Ishikawa (cell line): ENCODE results near the gene SPDYE4.

Experiments
- CEBPB ChIP-seq: IDR thresholded peaks from 2 replicates; pipeline ENCODE4 v1.6.1; 2012
- CREB1 ChIP-seq: IDR thresholded peaks from 2 replicates; pipeline ENCODE4 v1.6.1; 2012; ENCODE audit warnings: low read depth
- EGR1 ChIP-seq: IDR thresholded peaks from 2 replicates; pipeline ENCODE4 v1.6.1; 2012
- EP300 ChIP-seq: IDR thresholded peaks from 2 replicates; pipeline ENCODE4 v1.6.1; 2012; ENCODE audit warnings: borderline replicate concordance
- FOXM1 ChIP-seq: IDR thresholded peaks from 2 replicates; pipeline ENCODE4 v1.6.1; 2012; ENCODE audit warnings: low read depth, borderline replicate concordance
- NFIC ChIP-seq: IDR thresholded peaks from 2 replicates; pipeline ENCODE4 v1.6.1; 2012
- RAD21 ChIP-seq: IDR thresholded peaks from 2 replicates; pipeline ENCODE4 v1.6.1; 2012; ENCODE audit warnings: low read depth
- TAF1 ChIP-seq: IDR thresholded peaks from 2 replicates; pipeline ENCODE4 v1.6.1; 2012; ENCODE audit warnings: low read depth, mild to moderate bottlenecking
- TCF12 ChIP-seq: IDR thresholded peaks from 2 replicates; pipeline ENCODE4 v1.6.1; 2012; ENCODE audit warnings: low read depth
- TEAD4 ChIP-seq: IDR thresholded peaks from 2 replicates; pipeline ENCODE4 v1.6.1; 2012
- YY1 ChIP-seq: IDR thresholded peaks from 2 replicates; pipeline ENCODE4 v1.6.1; 2012; ENCODE audit warnings: low read depth
- ZBTB7A ChIP-seq: IDR thresholded peaks from 2 replicates; pipeline ENCODE4 v1.6.1; 2012; ENCODE audit warnings: low read depth
- TF ChIP-seq, protein P1 (sequence below): IDR thresholded peaks from 2 replicates; pipeline ENCODE4 v1.6.1; 2012
- TF ChIP-seq, protein P2 (sequence below): IDR thresholded peaks from 2 replicates; pipeline ENCODE4 v1.6.1; 2012; ENCODE audit warnings: low read depth, mild to moderate bottlenecking
- TF ChIP-seq, protein P3 (sequence below): IDR thresholded peaks from 2 replicates; pipeline ENCODE4 v1.6.1; 2012

SPDYE4 gene

DNA sequence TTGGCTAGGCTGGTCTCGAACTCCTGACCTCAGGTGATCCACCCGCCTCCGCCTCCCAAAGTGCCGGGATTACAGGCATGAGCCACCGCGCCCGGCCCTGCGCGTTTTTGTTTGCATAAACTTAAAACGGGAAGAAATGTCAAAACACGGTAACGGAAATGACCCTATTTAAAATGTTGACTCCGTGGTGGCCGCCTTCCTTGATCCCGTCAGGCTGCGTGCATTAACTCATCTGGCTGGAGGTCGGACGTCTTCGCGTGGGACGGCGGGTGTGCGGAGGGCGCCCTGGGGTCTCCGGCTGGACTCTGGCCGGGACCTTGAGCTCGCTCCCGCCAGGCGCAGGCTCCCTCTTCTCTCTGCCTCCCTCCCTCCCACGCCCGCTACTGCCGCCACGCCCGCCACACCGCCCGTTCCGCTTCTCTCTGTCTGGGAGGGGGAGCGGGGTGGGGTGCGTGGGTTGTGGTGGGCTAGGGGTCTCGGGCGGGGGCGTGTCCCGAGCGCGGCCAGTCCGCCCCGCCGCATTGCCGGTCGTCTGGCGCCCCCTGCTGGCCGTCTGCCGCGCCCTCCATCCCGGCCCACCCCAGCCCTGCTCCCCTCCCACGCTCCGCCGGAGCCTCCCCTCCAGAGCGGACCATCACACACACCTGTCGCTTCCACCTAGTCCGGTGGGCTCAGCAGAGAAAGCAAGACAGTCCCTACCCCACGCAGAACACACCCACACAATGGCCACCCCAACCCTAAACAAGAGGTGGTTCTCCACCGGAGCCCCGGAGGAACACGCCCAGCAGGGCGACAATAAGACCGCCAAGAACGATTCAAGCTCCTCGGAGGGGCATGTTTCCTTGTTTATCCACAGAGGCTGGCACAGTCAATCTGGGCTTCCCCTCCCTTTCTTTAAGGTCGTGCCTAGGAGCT lies 12.5 kb downstream of the SPDYE4 start:
- TF ChIP-seq EP300: no peak
- peak; percentile 100 for TF ChIP-seq ZBTB7A
- TF ChIP-seq, protein P1, sequence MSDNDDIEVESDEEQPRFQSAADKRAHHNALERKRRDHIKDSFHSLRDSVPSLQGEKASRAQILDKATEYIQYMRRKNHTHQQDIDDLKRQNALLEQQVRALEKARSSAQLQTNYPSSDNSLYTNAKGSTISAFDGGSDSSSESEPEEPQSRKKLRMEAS: no peak
- no peak for TF ChIP-seq TCF12
- no peak for TF ChIP-seq YY1
- peak; percentile 81 for TF ChIP-seq EGR1
- peak; percentile 80 for TF ChIP-seq RAD21
- TF ChIP-seq, protein P2, sequence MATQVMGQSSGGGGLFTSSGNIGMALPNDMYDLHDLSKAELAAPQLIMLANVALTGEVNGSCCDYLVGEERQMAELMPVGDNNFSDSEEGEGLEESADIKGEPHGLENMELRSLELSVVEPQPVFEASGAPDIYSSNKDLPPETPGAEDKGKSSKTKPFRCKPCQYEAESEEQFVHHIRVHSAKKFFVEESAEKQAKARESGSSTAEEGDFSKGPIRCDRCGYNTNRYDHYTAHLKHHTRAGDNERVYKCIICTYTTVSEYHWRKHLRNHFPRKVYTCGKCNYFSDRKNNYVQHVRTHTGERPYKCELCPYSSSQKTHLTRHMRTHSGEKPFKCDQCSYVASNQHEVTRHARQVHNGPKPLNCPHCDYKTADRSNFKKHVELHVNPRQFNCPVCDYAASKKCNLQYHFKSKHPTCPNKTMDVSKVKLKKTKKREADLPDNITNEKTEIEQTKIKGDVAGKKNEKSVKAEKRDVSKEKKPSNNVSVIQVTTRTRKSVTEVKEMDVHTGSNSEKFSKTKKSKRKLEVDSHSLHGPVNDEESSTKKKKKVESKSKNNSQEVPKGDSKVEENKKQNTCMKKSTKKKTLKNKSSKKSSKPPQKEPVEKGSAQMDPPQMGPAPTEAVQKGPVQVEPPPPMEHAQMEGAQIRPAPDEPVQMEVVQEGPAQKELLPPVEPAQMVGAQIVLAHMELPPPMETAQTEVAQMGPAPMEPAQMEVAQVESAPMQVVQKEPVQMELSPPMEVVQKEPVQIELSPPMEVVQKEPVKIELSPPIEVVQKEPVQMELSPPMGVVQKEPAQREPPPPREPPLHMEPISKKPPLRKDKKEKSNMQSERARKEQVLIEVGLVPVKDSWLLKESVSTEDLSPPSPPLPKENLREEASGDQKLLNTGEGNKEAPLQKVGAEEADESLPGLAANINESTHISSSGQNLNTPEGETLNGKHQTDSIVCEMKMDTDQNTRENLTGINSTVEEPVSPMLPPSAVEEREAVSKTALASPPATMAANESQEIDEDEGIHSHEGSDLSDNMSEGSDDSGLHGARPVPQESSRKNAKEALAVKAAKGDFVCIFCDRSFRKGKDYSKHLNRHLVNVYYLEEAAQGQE: no peak

DNA sequence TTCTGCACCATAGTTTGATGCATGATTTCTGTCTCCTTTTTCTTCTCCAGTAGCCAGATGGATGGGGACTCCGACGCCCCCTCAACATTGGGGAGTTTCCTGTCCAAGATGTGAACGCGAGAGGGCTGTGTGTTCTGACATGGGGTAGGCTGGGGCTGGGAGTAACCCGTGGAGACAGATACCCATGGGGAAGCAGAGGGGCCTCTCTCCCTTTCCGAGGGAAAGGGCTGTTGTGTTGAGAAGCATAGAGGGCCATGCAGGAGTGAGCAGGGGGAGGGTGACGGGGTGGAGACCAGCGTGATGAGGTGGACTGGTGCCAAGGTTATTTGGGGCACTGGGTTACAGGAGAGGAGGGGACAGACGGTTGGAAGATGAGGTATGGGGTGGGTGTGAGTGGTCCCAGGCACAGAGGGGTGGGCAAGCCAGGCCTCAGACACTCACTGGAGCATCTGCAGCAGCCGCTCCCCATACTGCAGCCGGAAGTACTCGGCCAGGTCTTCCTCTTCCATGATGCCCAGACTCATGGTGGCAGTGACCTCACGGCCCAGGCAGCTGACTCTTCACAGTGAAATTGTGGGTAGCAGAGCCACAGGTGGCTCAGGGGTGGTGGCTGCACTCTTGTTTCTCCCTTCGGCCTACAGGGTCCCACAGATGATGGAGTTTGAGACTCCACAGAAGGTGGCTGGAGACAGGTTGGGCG lies 14.1 kb downstream of the SPDYE4 start:
- TF ChIP-seq YY1 (no peak), NFIC (no peak), ZBTB7A (no peak), CEBPB (no peak), FOXM1 (no peak), TAF1 (no peak), CREB1 (no peak), EGR1 (no peak), EP300 (no peak), RAD21 (no peak), TEAD4 (no peak), TCF12 (no peak)
- TF ChIP-seq, protein P1: no peak
- TF ChIP-seq, protein P2: no peak
- TF ChIP-seq, protein P3, sequence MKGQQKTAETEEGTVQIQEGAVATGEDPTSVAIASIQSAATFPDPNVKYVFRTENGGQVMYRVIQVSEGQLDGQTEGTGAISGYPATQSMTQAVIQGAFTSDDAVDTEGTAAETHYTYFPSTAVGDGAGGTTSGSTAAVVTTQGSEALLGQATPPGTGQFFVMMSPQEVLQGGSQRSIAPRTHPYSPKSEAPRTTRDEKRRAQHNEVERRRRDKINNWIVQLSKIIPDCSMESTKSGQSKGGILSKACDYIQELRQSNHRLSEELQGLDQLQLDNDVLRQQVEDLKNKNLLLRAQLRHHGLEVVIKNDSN: no peak

DNA sequence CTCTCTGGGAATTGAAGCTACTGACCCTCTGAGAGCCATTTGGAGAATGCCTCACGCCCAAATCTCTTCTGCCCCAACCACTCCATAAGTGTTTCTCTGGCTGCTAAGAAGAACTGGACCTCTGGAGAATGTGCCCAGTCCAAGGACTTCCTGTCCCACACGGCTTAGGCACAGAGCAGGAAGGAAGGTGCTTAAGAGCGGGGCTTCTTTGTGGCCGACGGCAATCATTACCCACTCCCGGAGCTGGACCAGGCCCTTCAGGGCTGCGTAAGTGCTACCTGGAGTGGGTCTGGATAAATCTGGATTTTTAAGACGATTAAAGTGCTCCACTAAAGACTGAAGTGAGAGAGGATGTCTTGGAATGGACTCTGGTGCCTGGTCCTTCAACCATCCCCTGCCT lies 15.5 kb downstream of the SPDYE4 start:
- TF ChIP-seq CEBPB: no peak
- no peak for TF ChIP-seq YY1
- no peak for TF ChIP-seq RAD21
- TF ChIP-seq TAF1: no peak
- TF ChIP-seq ZBTB7A: no peak
- TF ChIP-seq TEAD4: no peak
- TF ChIP-seq TCF12: no peak
- no peak for TF ChIP-seq FOXM1
- no peak for TF ChIP-seq EP300
- TF ChIP-seq, protein P2: no peak
- no peak for TF ChIP-seq NFIC
- TF ChIP-seq CREB1: no peak
- TF ChIP-seq, protein P1: no peak
- TF ChIP-seq, protein P3: no peak
